Ovary (tissue), 9 donors: ENCODE data around the gene PXDC1. TPM values are rescaled to one million over a fixed set of nuclear protein-coding genes. Genes with fewer than 3 reads are reported as not detected.
A peak's percentile ranks its signal among the peaks of the same experiment; 100 is the strongest.

Experiments
- DNase-seq, 5 donors: peaks; one replicate each; pipeline ENCODE4 v3.0.0-alpha.2; 2019 to 2020
- H3K27ac ChIP-seq, 2 donors: fragments of 200-600 bp; one replicate each; pipeline versions ENCODE4 v1.5.1 to v1.8.0; 2019 to 2022
- H3K27me3 ChIP-seq: fragments of 200-600 bp; one replicate; pipeline ENCODE4 v1.8.0; 2022
- H3K36me3 ChIP-seq: fragments of 200-600 bp; sonication (generic); one replicate; pipeline ENCODE4 v1.5.1; 2019
- H3K4me1 ChIP-seq: one replicate; pipeline ENCODE4 v1.8.1; 2013; ENCODE audit warnings: mild to moderate bottlenecking, moderate library complexity; ENCODE audit not compliant: insufficient read depth
- H3K4me3 ChIP-seq: fragments of 200-600 bp; sonication (generic); one replicate; pipeline ENCODE4 v1.5.1; 2017
- H3K9me3 ChIP-seq, 2 donors: fragments of 200-600 bp in 1 of 2; sonication (generic) in 1 of 2; one replicate each; pipeline versions ENCODE4 v1.5.1 to v1.8.1; 2013 to 2019; ENCODE audit warnings: mild to moderate bottlenecking in 1 of 2, moderate library complexity in 1 of 2
- EP300 ChIP-seq: sonication (generic); formaldehyde crosslinking; IDR thresholded peaks from one replicate; pipeline ENCODE4 v1.6.1; 2017; ENCODE audit warnings: antibody characterized with exemption
- POLR2A ChIP-seq: fragments of 450-650 bp; IDR thresholded peaks from one replicate; pipeline ENCODE4 v1.6.1; 2017; ENCODE audit warnings: antibody characterized with exemption, mild to moderate bottlenecking, moderate library complexity
- WGBS, 3 donors: extraction: QIAGEN DNeasy Blood & Tissue Kit in 1 of 3; methylation state at CpG; one replicate each; pipeline versions ENCODE4 v1.1.5 to v1.1.7; 2013 to 2017; 5-methylcytosine and 5-hydroxymethylcytosine counted together
- intact Hi-C, 4 donors: fragments of 100-400 bp; cut with DNase I; formaldehyde crosslinking; loops; one replicate each; pipeline versions ENCODE4 v1.11.0 to v1.15.1; 2022 to 2023
- polyA plus RNA-seq, 2 donors: library from polyadenylated mRNA; stranded (reverse); fragments of 200-250 nt in 1 of 2; fragments of 350-450 nt in 1 of 2; fragmentation: Illumina TruSeq in 1 of 2; extraction: RNeasy Lipid Tissue Mini Kit (QIAGEN cat#74804) in 1 of 2; gene quantifications; one replicate each; pipeline ENCODE4 v1.2.3, GENCODE V29; 2013 to 2014
- total RNA-seq, 7 donors: library from RNA; depleted of rRNA in 2 of 7; stranded (reverse); fragments of >200 nt in 2 of 7; fragmentation: NEBNext Ultra II Directional in 3 of 7; extraction: Animal tissue kit (Norgen Biotek cat#: 25700) in 3 of 7; gene quantifications; one replicate each; pipeline versions ENCODE4 v1.1.0 to v1.2.4, GENCODE V29; 2016 to 2023
- TF ChIP-seq, protein P1 (sequence below), 3 donors: fragments of 450-650 bp in 2 of 3; fragments of 200-600 bp in 1 of 3; IDR thresholded peaks; one replicate each; pipeline versions ENCODE4 v1.5.1 to v1.8.0; 2016 to 2022; ENCODE audit warnings: antibody characterized with exemption in 3 of 3, mild to moderate bottlenecking in 1 of 3
- donor health status: DM: no; HTN: no; CAD: no; lungs with moderate emphysema.
- donor health status: DM: no; HTN: no; CAD: no.
- donor health status: Bipolar disorder and iron deficiency.
- donor health status: DM: yes; HTN: yes; CAD: no.
- donor health status: DM: no; HTN: no; CAD: no.
- donor health status: DM: yes; HTN: yes; CAD: no.

PXDC1 gene
- total and polyA plus RNA-seq, 9 donors, result 16.1 to 49.4 (median 23.4) TPM

DNA sequence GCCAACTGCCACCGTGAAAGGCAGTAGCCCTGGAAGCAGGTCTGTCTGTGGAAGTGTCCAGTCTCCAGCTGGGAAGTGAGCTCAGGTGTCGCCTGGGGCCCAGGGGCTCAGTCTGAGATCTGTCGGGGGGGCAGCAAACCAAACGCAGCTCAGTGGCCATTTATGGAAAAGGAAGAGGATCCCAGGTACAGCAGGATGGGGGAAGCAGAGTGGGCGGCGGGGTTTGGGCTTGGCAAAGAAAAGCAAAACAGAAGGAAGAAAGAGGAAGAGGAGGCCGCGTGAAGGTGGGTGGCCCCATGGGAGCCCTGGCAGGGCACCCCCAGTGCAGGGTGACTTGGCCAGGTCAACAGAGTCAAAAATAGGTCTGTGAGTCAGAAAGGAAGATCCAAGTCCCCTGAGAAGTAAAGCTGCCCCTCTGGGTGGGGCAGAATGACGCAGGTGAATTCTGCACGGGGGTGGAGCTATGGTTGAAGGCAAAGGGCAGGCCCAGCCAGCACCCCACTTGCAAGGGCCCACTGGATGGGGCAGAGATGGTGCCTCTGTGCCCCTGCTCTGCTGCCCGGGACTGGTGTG is 5.3 kb downstream of the PXDC1 start:
- WGBS, 3 donors, result 74 to 80% (median 79%) methylated on average over 11 of the region's 11 CpGs

DNA sequence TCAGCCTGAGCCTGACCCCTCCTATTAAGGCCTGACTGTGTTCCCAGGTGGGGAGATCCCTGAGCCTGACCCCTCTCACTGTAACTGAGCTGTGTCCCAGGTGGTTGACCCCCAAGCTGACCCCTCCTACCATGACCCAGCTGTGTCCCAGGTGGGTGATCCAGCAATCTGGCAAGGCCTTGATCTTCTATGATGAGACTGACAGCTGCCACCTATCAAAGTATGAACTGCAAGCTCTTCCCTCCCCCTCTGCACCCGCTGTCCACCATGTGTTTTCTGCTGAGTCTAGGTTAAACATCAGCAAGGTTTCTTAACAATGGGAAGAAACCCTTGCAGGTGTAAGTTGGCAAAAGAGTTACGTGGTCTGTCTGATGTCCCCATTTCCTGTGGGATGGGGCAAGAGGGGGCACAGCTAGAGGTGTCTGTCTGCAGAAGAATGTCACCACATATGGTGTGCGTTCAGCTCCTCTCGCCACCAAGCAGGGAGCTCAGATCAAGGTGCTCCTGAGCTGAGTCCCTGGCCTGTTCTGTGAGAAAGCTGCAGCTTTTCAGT is 5.9 kb downstream of the PXDC1 start:
- intact Hi-C loops, result loop anchor here (5.0 to 10.0 kb wide), 5 partner anchors 99 to 409 kb away; partner anchors contain the start of gene FAM50B (in 2 of the 4)
- H3K27ac ChIP-seq, result peak overlapping the region in 1 of 2 donors; percentile 12
- TF ChIP-seq, protein P1, sequence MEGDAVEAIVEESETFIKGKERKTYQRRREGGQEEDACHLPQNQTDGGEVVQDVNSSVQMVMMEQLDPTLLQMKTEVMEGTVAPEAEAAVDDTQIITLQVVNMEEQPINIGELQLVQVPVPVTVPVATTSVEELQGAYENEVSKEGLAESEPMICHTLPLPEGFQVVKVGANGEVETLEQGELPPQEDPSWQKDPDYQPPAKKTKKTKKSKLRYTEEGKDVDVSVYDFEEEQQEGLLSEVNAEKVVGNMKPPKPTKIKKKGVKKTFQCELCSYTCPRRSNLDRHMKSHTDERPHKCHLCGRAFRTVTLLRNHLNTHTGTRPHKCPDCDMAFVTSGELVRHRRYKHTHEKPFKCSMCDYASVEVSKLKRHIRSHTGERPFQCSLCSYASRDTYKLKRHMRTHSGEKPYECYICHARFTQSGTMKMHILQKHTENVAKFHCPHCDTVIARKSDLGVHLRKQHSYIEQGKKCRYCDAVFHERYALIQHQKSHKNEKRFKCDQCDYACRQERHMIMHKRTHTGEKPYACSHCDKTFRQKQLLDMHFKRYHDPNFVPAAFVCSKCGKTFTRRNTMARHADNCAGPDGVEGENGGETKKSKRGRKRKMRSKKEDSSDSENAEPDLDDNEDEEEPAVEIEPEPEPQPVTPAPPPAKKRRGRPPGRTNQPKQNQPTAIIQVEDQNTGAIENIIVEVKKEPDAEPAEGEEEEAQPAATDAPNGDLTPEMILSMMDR (IDR thresholded peaks at IDR 0.05), result no peak
- TF ChIP-seq POLR2A (no peak), EP300 (no peak)
- no peak for DNase-seq
- no peaks in the 10 kb centered on the region for H3K27me3 ChIP-seq
- no peak overlapping the region for H3K4me3 ChIP-seq
- peaks cover 7% of the 10 kb centered on the region for H3K4me1 ChIP-seq
- WGBS, 3 donors, result 97 to 100% (median 98%) methylated on average over 4 of the region's 4 CpGs
- no peaks in the 10 kb centered on the region for H3K36me3 ChIP-seq
- no peaks in the 10 kb centered on the region for H3K9me3 ChIP-seq

More for the DNA sequence above, 5.3 kb downstream of the PXDC1 start:
- Histone ChIP-seq H3K36me3 (no peaks in the 10 kb centered on the region), H3K4me1 (peaks cover 7% of the 10 kb centered on the region), H3K27ac (no peak overlapping the region), H3K27me3 (no peaks in the 10 kb centered on the region), H3K4me3 (no peak overlapping the region), H3K9me3 (no peaks in the 10 kb centered on the region)
- intact Hi-C loops, result loop anchor here (5.0 to 10.0 kb wide), 5 partner anchors 99 to 409 kb away; partner anchors contain the start of gene FAM50B (in 2 of the 4)
- DNase-seq, result peak in 1 of 5 donors; percentile 29
- TF ChIP-seq EP300 (no peak), POLR2A (no peak)
- TF ChIP-seq, protein P1 (IDR thresholded peaks at IDR 0.05), result no peak

DNA sequence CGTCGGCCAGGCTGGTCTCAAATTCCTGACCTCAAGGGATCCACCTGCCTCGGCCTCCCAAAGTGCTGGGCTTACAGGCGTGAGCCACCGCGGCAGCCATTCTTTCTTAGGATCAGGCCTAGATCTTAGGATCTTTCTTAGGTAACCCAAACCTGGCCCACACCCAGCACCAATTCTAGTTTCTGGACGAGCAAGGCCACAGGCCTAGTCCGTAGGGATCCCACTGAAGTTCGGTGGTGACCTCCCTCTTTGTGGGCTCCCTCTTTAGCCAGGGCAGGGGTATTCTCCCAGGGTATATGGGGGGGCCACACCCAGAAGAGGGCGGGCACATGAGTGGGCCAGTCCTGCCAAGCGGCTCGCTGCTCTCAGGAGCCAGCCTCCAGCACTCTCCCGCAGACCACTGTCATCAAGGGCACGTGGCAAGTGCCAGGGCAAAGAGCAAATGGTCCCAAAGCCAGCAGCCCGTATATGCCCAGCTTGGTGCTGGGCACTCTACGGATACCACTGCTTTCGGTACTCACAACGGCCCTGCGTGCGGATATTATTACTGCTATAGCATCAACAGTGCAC is 6.5 kb downstream of the PXDC1 start:
- peak overlapping the region in 1 of 2 donors; percentile 12 for H3K27ac ChIP-seq
- H3K9me3 ChIP-seq, result no peaks in the 10 kb centered on the region
- H3K36me3 ChIP-seq, result no peaks in the 10 kb centered on the region
- H3K4me1 ChIP-seq, result peaks cover 6% of the 10 kb centered on the region
- intact Hi-C loops, result loop anchor here (5.0 to 10.0 kb wide), 6 partner anchors 100 to 410 kb away; partner anchors contain the start of gene FAM50B (in 2 of the 4)
- peak in 1 of 5 donors; percentile 35 for DNase-seq
- H3K27me3 ChIP-seq, result no peaks in the 10 kb centered on the region
- TF ChIP-seq, protein P1 (IDR thresholded peaks at IDR 0.05), result no peak
- TF ChIP-seq EP300 (no peak), POLR2A (no peak)
- WGBS, 3 donors, result 83 to 96% (median 93%) methylated on average over 19 to 20 of the region's 20 CpGs
- H3K4me3 ChIP-seq, result no peak overlapping the region

DNA sequence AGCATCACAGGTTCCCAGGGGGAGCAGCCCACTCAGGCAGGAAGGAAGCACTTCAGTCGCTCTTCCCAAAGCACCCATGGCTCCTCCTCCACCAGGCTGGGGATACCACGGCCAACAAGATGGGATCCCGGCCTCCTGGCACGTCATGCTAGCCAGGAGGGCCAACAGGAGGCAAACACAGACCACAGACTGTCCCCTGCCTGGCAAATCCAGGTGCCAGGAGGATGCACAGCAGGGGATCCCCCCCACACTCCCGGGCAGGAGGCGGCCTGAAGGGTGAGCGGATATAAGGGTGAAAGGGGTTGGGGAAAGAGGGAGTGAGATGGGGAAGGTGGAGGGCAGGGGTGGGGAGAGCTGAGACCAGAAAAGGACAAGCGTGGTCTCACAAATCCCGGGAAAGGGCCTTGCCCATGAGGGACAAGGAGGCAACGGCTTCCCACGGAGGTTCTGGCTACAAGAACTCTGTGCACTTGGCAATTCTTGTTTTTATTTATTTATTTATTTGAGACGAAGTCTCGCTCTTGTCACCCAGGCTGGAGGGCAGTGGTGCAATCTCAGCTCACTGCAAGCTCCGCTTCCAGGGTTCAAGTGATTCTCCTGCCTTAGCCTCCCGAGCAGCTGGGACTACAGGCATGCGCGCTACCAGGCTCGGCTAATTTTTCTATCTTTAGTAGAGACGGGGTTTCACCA is 7.2 kb downstream of the PXDC1 start:
- WGBS, 3 donors, result 75 to 85% (median 85%) methylated on average over 19 of the region's 19 CpGs
- H3K4me1 ChIP-seq, result peaks cover 5% of the 10 kb centered on the region
- intact Hi-C loops, result loop anchor here (5.0 to 10.0 kb wide), 5 partner anchors 100 to 410 kb away; partner anchors contain the start of gene FAM50B (in 2 of the 4)

More for the DNA sequence above, 7.2 kb downstream of the PXDC1 start:
- H3K4me3 ChIP-seq, result no peak overlapping the region
- H3K9me3 ChIP-seq, result no peaks in the 10 kb centered on the region
- no peak for TF ChIP-seq POLR2A
- no peak for TF ChIP-seq EP300
- TF ChIP-seq, protein P1 (IDR thresholded peaks at IDR 0.05), result no peak
- DNase-seq, result peak in 1 of 5 donors; percentile 40
- no peak overlapping the region for H3K27ac ChIP-seq
- H3K27me3 ChIP-seq, result no peaks in the 10 kb centered on the region
- H3K36me3 ChIP-seq, result no peaks in the 10 kb centered on the region
